Measurements from ENCODE around the gene PRSS3. TPM values are rescaled to one million over a fixed set of nuclear protein-coding genes. Genes with fewer than 3 reads are reported as not detected.
A peak's percentile ranks its signal among the peaks of the same experiment; 100 is the strongest.

The PRSS3 gene
- total RNA-seq, 1 experiment from 2014 or later, result 1.8 TPM

- TF ChIP-seq ZNF425 (CRISPR knock-in tag; conservative IDR thresholded peaks at IDR 0.05), result no peak
- TF ChIP-seq TP53 (CRISPR knock-in tag; IDR thresholded peaks at IDR 0.05), result no peak
- no peak for TF ChIP-seq ZNF423 (CRISPR knock-in tag; IDR thresholded peaks at IDR 0.05)
- no peak for TF ChIP-seq ZNF232 (CRISPR knock-in tag; IDR thresholded peaks at IDR 0.05)
- no peak for TF ChIP-seq NFATC4 (CRISPR knock-in tag; IDR thresholded peaks at IDR 0.05)
- TF ChIP-seq GRHL2 (CRISPR knock-in tag; IDR thresholded peaks at IDR 0.05; ENCODE audit: insufficient replicate concordance, severe bottlenecking), result no peak
- TF ChIP-seq IRF2 (CRISPR knock-in tag; IDR thresholded peaks at IDR 0.05; ENCODE audit: borderline replicate concordance, low read depth), result no peak
- no peak for TF ChIP-seq ZBTB21 (CRISPR knock-in tag; IDR thresholded peaks at IDR 0.05; ENCODE audit: borderline replicate concordance)
- no peak for TF ChIP-seq AFF4 (CRISPR knock-in tag; IDR thresholded peaks at IDR 0.05; ENCODE audit: borderline replicate concordance)
- 0 out of 2 replicates have a peak, but pooled peaks have one; percentile 32 for TF ChIP-seq ZNF263 (CRISPR knock-in tag; IDR thresholded peaks at IDR 0.05; ENCODE audit: low read depth)
- TF ChIP-seq ZNF219 (CRISPR knock-in tag; IDR thresholded peaks at IDR 0.05; ENCODE audit: borderline replicate concordance), result no peak
- peak; percentile 93 for TF ChIP-seq ZNF281 (CRISPR knock-in tag; IDR thresholded peaks at IDR 0.05)
- TF ChIP-seq ETV6 (CRISPR knock-in tag; IDR thresholded peaks at IDR 0.05), result no peak
- no peak for TF ChIP-seq TCF7 (CRISPR knock-in tag; IDR thresholded peaks at IDR 0.05; ENCODE audit: low read depth)
- TF ChIP-seq NR2C2 (CRISPR knock-in tag; IDR thresholded peaks at IDR 0.05), result no peak
- TF ChIP-seq E2F5 (CRISPR knock-in tag; IDR thresholded peaks at IDR 0.05), result 0 out of 2 replicates have a peak, but pooled peaks have one; percentile 1
- no peak for TF ChIP-seq SOX15 (CRISPR knock-in tag; IDR thresholded peaks at IDR 0.05)
- TF ChIP-seq NR3C1 (CRISPR knock-in tag; conservative IDR thresholded peaks at IDR 0.05; ENCODE audit: low read depth), result no peak
- TF ChIP-seq MYBL2 (CRISPR knock-in tag; IDR thresholded peaks at IDR 0.05), result 0 out of 2 replicates have a peak, but pooled peaks have one; percentile 75
- no peak for TF ChIP-seq ZNF138 (CRISPR knock-in tag; conservative IDR thresholded peaks at IDR 0.05)
- TF ChIP-seq, protein P1, sequence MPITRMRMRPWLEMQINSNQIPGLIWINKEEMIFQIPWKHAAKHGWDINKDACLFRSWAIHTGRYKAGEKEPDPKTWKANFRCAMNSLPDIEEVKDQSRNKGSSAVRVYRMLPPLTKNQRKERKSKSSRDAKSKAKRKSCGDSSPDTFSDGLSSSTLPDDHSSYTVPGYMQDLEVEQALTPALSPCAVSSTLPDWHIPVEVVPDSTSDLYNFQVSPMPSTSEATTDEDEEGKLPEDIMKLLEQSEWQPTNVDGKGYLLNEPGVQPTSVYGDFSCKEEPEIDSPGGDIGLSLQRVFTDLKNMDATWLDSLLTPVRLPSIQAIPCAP (CRISPR knock-in tag; IDR thresholded peaks at IDR 0.05), result no peak
Observed at GRCh38 chr9:33816327-33817252, 21.2 kb downstream of the PRSS3 start, which contains the start of gene UBE2R2 (continued).

Measured in WTC11 (cell line).